Progenitor cell of endocrine pancreas (in vitro differentiated cells): ENCODE results near the gene AP3S1. TPM values are rescaled to one million over a fixed set of nuclear protein-coding genes. Genes with fewer than 3 reads are reported as not detected.
A peak's percentile ranks its signal among the peaks of the same experiment; 100 is the strongest.

Experiments used
- DNase-seq: peaks from one replicate; pipeline ENCODE4 v3.0.0; 2021; ENCODE audit warnings: low spot score; ENCODE audit not compliant: unreplicated experiment
- H3K27ac Mint-ChIP-seq: 2 replicates; pipeline ENCODE4 v1.8.0; 2021; ENCODE audit warnings: mild to moderate bottlenecking, moderate library complexity, mixed read lengths
- H3K27me3 Mint-ChIP-seq: 2 replicates; pipeline ENCODE4 v1.8.0; 2021; ENCODE audit warnings: mixed read lengths
- H3K36me3 Mint-ChIP-seq: 2 replicates; pipeline ENCODE4 v1.8.0; 2022; ENCODE audit warnings: mixed read lengths; ENCODE audit not compliant: insufficient read depth
- H3K4me1 Mint-ChIP-seq: 2 replicates; pipeline ENCODE4 v1.8.0; 2021; ENCODE audit warnings: low read depth, mixed read lengths
- H3K4me3 Mint-ChIP-seq: 2 replicates; pipeline ENCODE4 v1.8.0; 2021; ENCODE audit warnings: low read depth, mild to moderate bottlenecking, moderate library complexity, mixed read lengths
- H3K9me3 Mint-ChIP-seq: 2 replicates; pipeline ENCODE4 v1.8.0; 2021; ENCODE audit warnings: low read depth, mixed read lengths
- total RNA-seq: library from RNA; stranded (reverse); gene quantifications from 2 replicates; pipeline ENCODE4 v1.2.1, GENCODE V29; 2021
- TF ChIP-seq, protein P1 (sequence below): fragments of 200-600 bp; sonication (generic); IDR thresholded peaks from one replicate; pipeline ENCODE4 v1.5.0; 2021; ENCODE audit warnings: antibody characterized with exemption, mild to moderate bottlenecking; ENCODE audit not compliant: unreplicated experiment

The AP3S1 gene
- total RNA-seq, 1 donor from 2014 or later, result 65.3 TPM

DNA sequence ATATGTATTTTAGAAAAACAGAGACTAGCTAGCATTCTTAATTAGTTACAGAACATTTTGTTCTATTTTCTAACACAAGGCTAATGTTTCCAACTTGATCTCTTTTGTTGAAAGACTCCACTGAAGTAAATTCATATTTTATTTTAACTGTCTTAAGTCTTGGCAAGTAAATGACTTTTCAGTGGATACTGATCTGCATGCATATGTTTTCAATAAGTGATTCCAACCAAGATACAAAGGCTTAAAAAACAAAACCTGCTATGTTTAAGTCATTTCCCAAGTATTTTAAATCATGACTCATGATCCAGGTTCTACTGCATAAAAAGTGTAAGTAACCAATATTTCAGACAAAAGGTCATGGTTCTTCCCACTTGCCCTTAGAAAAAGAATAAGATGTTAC lies 31.0 kb upstream of the AP3S1 start:
- TF ChIP-seq, protein P1, sequence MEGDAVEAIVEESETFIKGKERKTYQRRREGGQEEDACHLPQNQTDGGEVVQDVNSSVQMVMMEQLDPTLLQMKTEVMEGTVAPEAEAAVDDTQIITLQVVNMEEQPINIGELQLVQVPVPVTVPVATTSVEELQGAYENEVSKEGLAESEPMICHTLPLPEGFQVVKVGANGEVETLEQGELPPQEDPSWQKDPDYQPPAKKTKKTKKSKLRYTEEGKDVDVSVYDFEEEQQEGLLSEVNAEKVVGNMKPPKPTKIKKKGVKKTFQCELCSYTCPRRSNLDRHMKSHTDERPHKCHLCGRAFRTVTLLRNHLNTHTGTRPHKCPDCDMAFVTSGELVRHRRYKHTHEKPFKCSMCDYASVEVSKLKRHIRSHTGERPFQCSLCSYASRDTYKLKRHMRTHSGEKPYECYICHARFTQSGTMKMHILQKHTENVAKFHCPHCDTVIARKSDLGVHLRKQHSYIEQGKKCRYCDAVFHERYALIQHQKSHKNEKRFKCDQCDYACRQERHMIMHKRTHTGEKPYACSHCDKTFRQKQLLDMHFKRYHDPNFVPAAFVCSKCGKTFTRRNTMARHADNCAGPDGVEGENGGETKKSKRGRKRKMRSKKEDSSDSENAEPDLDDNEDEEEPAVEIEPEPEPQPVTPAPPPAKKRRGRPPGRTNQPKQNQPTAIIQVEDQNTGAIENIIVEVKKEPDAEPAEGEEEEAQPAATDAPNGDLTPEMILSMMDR, result no peak
- DNase-seq, result no peak
- Mint-ChIP-seq H3K9me3 (no peaks in the 10 kb centered on the region), H3K4me3 (no peak overlapping the region), H3K27me3 (peaks cover 21% of the 10 kb centered on the region), H3K36me3 (peaks cover 24% of the 10 kb centered on the region), H3K4me1 (peaks cover 24% of the 10 kb centered on the region), H3K27ac (no peak overlapping the region)

DNA sequence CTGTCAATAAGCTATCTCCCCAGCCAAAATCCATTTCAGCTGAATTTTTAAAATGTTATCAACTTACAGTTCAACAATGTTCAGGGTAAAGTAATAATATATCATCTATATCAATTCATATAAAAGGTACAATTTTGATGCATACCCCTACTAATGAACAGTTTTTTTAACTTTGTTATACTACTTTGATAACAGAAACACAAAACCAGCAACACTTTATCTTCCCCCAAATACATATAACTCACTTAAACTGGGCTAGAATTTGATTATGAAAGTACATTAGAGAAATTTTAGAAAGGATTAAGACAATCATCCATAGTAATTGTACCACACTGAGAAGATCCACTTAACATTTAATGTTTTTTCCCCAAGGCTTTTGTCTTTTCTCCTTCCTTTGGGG lies 30.3 kb upstream of the AP3S1 start:
- peaks cover 20% of the 10 kb centered on the region for H3K36me3 Mint-ChIP-seq
- no peaks in the 10 kb centered on the region for H3K9me3 Mint-ChIP-seq
- H3K27ac Mint-ChIP-seq, result no peak overlapping the region
- peaks cover 21% of the 10 kb centered on the region for H3K27me3 Mint-ChIP-seq
- H3K4me1 Mint-ChIP-seq, result peaks cover 24% of the 10 kb centered on the region
- no peak for DNase-seq
- H3K4me3 Mint-ChIP-seq, result no peak overlapping the region
- TF ChIP-seq, protein P1, result no peak

DNA sequence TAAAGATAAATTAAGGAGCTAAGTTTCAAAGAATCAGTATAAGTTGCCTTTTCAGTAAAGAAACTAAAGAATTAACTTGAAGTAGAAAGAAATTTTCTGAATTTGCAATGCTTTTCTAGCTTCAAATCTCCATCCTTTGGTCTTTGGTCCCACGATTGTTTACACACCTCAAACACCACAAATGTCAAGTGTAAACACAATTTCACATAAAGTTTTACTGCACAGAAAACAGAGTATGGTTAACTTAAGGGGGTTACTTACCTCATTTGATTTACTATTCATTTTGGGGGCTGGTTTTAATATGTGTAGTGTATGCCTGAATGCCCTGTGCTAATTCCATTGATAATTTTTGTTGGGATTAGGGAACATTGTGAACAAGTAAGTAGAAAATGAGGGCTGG lies 29.4 kb upstream of the AP3S1 start:
- H3K4me3 Mint-ChIP-seq, result no peak overlapping the region
- H3K36me3 Mint-ChIP-seq, result peaks cover 17% of the 10 kb centered on the region
- TF ChIP-seq, protein P1, result no peak
- no peak overlapping the region for H3K27ac Mint-ChIP-seq
- DNase-seq, result no peak
- H3K4me1 Mint-ChIP-seq, result peaks cover 16% of the 10 kb centered on the region
- H3K9me3 Mint-ChIP-seq, result no peaks in the 10 kb centered on the region
- peaks cover 21% of the 10 kb centered on the region for H3K27me3 Mint-ChIP-seq

DNA sequence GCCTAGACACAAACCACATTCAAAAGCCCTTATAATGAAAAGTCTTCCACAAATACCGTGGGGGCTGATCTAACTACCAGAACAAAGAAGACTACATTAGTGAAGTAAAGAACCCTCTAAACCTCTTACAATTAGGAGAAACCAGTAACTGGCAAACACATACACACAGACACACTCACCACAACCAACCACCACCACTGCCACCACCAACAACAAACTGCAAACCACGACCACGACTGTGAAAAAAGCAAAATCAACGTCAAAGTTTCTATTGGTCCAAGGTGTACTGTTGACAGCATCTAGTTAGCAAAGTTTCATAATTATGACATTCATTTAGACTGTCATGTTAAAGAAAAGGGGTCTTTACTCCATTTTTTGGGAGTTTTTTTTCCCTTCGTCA lies 28.0 kb upstream of the AP3S1 start:
- DNase-seq, result no peak
- Mint-ChIP-seq H3K27me3 (peaks cover 25% of the 10 kb centered on the region), H3K27ac (no peak overlapping the region), H3K9me3 (no peaks in the 10 kb centered on the region), H3K4me1 (peaks cover 15% of the 10 kb centered on the region), H3K4me3 (peak overlapping the region; percentile 4), H3K36me3 (peaks cover 8% of the 10 kb centered on the region)
- TF ChIP-seq, protein P1, result no peak

DNA sequence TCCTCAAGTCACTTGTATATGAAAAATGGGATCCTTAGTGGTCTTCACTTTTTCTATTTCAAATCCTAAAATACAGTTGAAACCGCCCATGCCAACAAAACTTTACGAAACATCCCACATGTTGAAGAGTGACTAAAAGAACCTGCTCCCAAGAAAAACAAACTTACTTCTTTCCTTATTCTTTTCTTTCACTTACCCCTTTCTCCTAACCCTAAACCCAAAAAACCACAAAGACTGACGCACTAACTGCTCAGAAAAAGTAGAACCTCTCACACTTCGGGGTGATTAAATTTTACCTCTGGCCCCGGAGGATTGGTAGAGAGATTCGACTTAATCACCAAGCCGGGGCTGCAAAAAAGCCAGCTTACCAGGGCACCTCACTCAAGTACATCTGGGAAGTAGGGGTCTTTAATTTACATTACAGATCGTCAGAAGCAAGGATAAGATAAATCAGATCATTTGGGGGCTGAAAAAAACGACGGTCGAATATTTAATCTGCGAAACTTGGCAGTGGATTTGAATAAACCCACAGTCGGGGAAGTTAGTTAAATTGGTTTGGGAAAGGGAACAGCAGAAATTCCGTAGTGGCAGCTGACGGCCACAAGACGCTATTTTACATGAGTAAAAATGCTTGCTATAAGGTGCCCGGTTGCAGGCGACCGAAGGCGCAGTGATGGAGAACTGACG lies 26.6 kb upstream of the AP3S1 start:
- peaks cover 27% of the 10 kb centered on the region for H3K27me3 Mint-ChIP-seq
- TF ChIP-seq, protein P1, result peak; percentile 27
- H3K36me3 Mint-ChIP-seq, result peaks cover 4% of the 10 kb centered on the region
- no peak for DNase-seq
- H3K27ac Mint-ChIP-seq, result no peak overlapping the region
- peak overlapping the region; percentile 96 for H3K4me3 Mint-ChIP-seq
- no peaks in the 10 kb centered on the region for H3K9me3 Mint-ChIP-seq
- peaks cover 16% of the 10 kb centered on the region for H3K4me1 Mint-ChIP-seq
